HEK293T (cell line): Measurements from ENCODE around the gene CNOT11.

Source experiments
- ARNT ChIP-seq: fragments of 450-650 bp; IDR thresholded peaks from 2 replicates; pipeline ENCODE4 v1.6.1; 2017; ENCODE audit warnings: mild to moderate bottlenecking
- BHLHE40 ChIP-seq: fragments of 450-650 bp; IDR thresholded peaks from 2 replicates; pipeline ENCODE4 v1.6.1; 2016; ENCODE audit warnings: mild to moderate bottlenecking, moderate library complexity, borderline replicate concordance
- CTBP1 ChIP-seq: fragments of 450-650 bp; IDR thresholded peaks from 2 replicates; pipeline ENCODE4 v1.6.1; 2016; ENCODE audit warnings: borderline replicate concordance
- ELF4 ChIP-seq: fragments of 450-650 bp; IDR thresholded peaks from 2 replicates; pipeline ENCODE4 v1.6.1; 2017; ENCODE audit warnings: antibody characterized with exemption
- FOXA1 ChIP-seq: fragments of 450-650 bp; IDR thresholded peaks from 2 replicates; pipeline ENCODE4 v1.6.1; 2016; ENCODE audit warnings: mild to moderate bottlenecking
- FOXM1 ChIP-seq: fragments of 450-650 bp; IDR thresholded peaks from 2 replicates; pipeline ENCODE4 v1.6.1; 2017; ENCODE audit warnings: mild to moderate bottlenecking, borderline replicate concordance
- HDGF ChIP-seq: fragments of 450-650 bp; IDR thresholded peaks from 2 replicates; pipeline ENCODE4 v1.6.1; 2017; ENCODE audit warnings: antibody characterized with exemption, borderline replicate concordance
- PKNOX1 ChIP-seq: fragments of 450-650 bp; IDR thresholded peaks from 2 replicates; pipeline ENCODE4 v1.6.1; 2016
- SP1 ChIP-seq: fragments of 450-650 bp; IDR thresholded peaks from 2 replicates; pipeline ENCODE4 v1.6.1; 2017
- SUZ12 ChIP-seq: fragments of 450-650 bp; IDR thresholded peaks from 2 replicates; pipeline ENCODE4 v1.6.1; 2016; ENCODE audit warnings: mild to moderate bottlenecking
- TARDBP ChIP-seq: fragments of 450-650 bp; IDR thresholded peaks from 2 replicates; pipeline ENCODE4 v1.6.1; 2016
- ZNF384 ChIP-seq: fragments of 450-650 bp; IDR thresholded peaks from 2 replicates; pipeline ENCODE4 v1.6.1; 2016

- TF ChIP-seq BHLHE40 (no peak), PKNOX1 (no peak), SP1 (no peak), FOXM1 (no peak), FOXA1 (no peak), ELF4 (no peak), TARDBP (no peak), SUZ12 (no peak), HDGF (no peak), ARNT (no peak), CTBP1 (no peak), ZNF384 (no peak)
Observed at GRCh38 chr2:101278925-101279324, 26.2 kb downstream of the CNOT11 start.
